Right lobe of liver (tissue), 6 donors: Measurements from ENCODE around the gene C10orf105. TPM values are rescaled to one million over a fixed set of nuclear protein-coding genes. Genes with fewer than 3 reads are reported as not detected.

Source experiments
- ATAC-seq, 4 donors: fragments of 200-7000 bp; cut with Tn5 transposase; one replicate each; pipeline ENCODE4 v1.9.1; 2020; ENCODE audit warnings: mild to moderate bottlenecking in 4 of 4, moderate library complexity in 4 of 4
- DNase-seq, 3 donors: peaks; one replicate each; pipeline ENCODE4 v3.0.0-alpha.2; 2020
- H3K27ac ChIP-seq, 3 donors: fragments of 200-600 bp; one replicate each; pipeline ENCODE4 v1.8.0; 2022
- H3K27me3 ChIP-seq, 2 donors: fragments of 200-600 bp; one replicate each; pipeline ENCODE4 v1.8.0; 2022
- H3K36me3 ChIP-seq, 4 donors: fragments of 200-600 bp; sonication (generic) in 1 of 4; one replicate each; pipeline versions ENCODE4 v1.5.1 to v1.8.0; 2017 to 2022; ENCODE audit warnings: control low read depth in 1 of 4
- H3K4me1 ChIP-seq, 4 donors: fragments of 200-600 bp; sonication (generic) in 1 of 4; one replicate each; pipeline versions ENCODE4 v1.5.1 to v1.8.0; 2017 to 2022; ENCODE audit warnings: control low read depth in 1 of 4
- H3K4me3 ChIP-seq, 3 donors: fragments of 200-600 bp; one replicate each; pipeline ENCODE4 v1.8.0; 2022
- H3K9me3 ChIP-seq, 4 donors: fragments of 200-600 bp; sonication (generic) in 1 of 4; one replicate each; pipeline versions ENCODE4 v1.5.1 to v1.8.0; 2017 to 2022; ENCODE audit warnings: control low read depth in 1 of 4
- POLR2A ChIP-seq: fragments of 450-650 bp; IDR thresholded peaks from one replicate; pipeline ENCODE4 v1.6.1; 2017; ENCODE audit warnings: antibody characterized with exemption, mild to moderate bottlenecking
- WGBS: methylation state at CpG from one replicate; pipeline ENCODE4 v1.1.6; 2018; ENCODE audit warnings: low coverage, low lambda C conversion rate; ENCODE audit not compliant: insufficient coverage; ENCODE audit errors: missing lambda C conversion rate; 5-methylcytosine and 5-hydroxymethylcytosine counted together
- intact Hi-C, 2 donors: fragments of 100-400 bp; cut with DNase I; formaldehyde crosslinking; loops; one replicate each; pipeline versions ENCODE4 v1.11.2 to v1.14.1; 2022
- total RNA-seq, 6 experiments: library from RNA; depleted of rRNA in 2 of 6; stranded (reverse); fragments of >200 nt in 2 of 6; fragmentation: NEBNext Ultra II Directional in 3 of 6; extraction: Animal tissue kit (Norgen Biotek cat#: 25700) in 3 of 6; gene quantifications; one replicate each; pipeline versions ENCODE4 v1.1.0 to v1.2.4, GENCODE V29; 2016 to 2023
- TF ChIP-seq, protein P1 (sequence below), 4 donors: fragments of 200-600 bp in 3 of 4; fragments of 450-650 bp in 1 of 4; IDR thresholded peaks; one replicate each; pipeline versions ENCODE4 v1.5.1 to v1.8.0; 2016 to 2022; ENCODE audit warnings: antibody characterized with exemption in 4 of 4, mild to moderate bottlenecking in 2 of 4
- donor health status: DM: no; HTN: yes; CAD: no.
- donor health status: DM: no; HTN: no; CAD: no.
- donor health status: DM: no; HTN: no; CAD: no.
- donor health status: DM: no; HTN: yes; CAD: no.
- donor health status: DM: no; HTN: yes; CAD: no.

The C10orf105 gene
- total RNA-seq, 6 experiments from 2014 or later: 0.05 TPM; not detected in 5

DNA sequence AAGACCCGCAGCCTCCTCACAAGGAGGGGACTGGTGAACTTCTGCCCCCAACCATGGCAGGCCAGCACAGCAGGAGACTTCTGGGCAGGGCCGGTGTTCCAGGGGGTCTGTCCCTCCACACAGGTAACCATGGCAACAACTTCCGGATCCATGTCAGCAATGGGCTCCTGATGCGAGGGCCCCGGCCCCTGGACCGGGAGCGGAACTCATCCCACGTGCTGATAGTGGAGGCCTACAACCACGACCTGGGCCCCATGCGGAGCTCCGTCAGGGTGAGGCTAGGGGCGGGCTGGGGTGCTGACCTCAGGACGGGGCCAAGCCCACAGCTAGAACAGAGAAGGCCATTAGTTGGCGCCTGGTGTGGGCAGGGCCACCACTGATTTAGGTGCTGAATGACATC is 5.7 kb upstream of the C10orf105 start:
- WGBS: 83% methylated on average over 1 of the region's 14 CpGs
- Histone ChIP-seq H3K27me3 (no peaks in the 10 kb centered on the region), H3K4me3 (no peak overlapping the region), H3K27ac (no peak overlapping the region), H3K4me1 (peaks cover 0 to 6% (median 0%) of the 10 kb centered on the region in 4 donors), H3K36me3 (no peaks in the 10 kb centered on the region), H3K9me3 (no peaks in the 10 kb centered on the region)
- ATAC-seq: no peak
- TF ChIP-seq, protein P1, sequence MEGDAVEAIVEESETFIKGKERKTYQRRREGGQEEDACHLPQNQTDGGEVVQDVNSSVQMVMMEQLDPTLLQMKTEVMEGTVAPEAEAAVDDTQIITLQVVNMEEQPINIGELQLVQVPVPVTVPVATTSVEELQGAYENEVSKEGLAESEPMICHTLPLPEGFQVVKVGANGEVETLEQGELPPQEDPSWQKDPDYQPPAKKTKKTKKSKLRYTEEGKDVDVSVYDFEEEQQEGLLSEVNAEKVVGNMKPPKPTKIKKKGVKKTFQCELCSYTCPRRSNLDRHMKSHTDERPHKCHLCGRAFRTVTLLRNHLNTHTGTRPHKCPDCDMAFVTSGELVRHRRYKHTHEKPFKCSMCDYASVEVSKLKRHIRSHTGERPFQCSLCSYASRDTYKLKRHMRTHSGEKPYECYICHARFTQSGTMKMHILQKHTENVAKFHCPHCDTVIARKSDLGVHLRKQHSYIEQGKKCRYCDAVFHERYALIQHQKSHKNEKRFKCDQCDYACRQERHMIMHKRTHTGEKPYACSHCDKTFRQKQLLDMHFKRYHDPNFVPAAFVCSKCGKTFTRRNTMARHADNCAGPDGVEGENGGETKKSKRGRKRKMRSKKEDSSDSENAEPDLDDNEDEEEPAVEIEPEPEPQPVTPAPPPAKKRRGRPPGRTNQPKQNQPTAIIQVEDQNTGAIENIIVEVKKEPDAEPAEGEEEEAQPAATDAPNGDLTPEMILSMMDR (IDR thresholded peaks at IDR 0.05): no peak
- no peak for TF ChIP-seq POLR2A
- DNase-seq: peak in 1 of 3 donors; percentile 52
- intact Hi-C loops: no loop called here

DNA sequence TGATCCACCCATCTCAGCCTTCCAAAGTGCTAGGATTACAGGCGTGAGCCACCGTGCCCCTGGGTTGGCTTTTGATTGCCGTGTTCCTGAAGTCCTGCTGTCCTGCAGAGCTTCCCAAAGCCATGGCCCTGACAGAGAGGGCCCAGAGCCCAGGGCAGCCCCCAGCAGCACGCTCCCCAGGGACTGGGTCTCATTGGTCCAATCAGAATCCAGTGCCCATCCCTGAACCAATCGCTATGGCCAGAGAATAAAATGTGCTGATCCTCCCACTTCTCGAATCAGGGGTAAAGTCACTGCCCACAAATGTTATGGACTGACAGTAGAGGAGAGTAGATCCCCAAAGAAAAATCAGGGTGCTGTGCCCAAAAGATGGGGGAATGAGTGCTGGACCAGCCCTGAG is 5.0 kb upstream of the C10orf105 start:
- intact Hi-C loops: no loop called here
- no peaks in the 10 kb centered on the region for H3K36me3 ChIP-seq
- H3K27ac ChIP-seq: no peak overlapping the region
- peaks cover 0 to 6% (median 0%) of the 10 kb centered on the region in 4 donors for H3K4me1 ChIP-seq
- H3K27me3 ChIP-seq: no peaks in the 10 kb centered on the region
- TF ChIP-seq, protein P1 (IDR thresholded peaks at IDR 0.05): no peak
- TF ChIP-seq POLR2A: no peak
- H3K4me3 ChIP-seq: no peak overlapping the region
- no peaks in the 10 kb centered on the region for H3K9me3 ChIP-seq
- ATAC-seq: no peak
- no peak for DNase-seq
- no CpG with 5 or more reads among the region's 6 CpGs for WGBS

DNA sequence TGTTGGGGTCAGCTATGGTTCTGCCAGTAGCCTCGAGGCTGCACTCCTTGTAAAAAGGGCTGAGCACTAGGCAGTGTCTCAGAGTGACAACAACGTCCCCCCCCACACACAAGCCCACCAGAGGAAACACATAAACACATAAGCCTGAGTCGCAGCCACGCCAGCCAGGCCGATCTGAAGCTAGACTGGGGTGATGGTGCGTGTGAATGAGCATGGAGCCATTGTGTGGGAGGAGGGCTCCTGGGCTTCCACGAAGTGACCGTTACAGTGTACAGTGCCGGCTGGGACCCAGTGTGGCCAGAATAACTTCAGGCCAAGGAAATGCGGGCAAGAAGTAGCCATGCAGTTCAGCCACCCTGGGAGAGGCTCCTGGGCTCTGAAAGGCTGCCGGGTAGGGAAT is 3.7 kb upstream of the C10orf105 start:
- Histone ChIP-seq H3K4me1 (peaks cover 0 to 6% (median 0%) of the 10 kb centered on the region in 4 donors), H3K27me3 (no peaks in the 10 kb centered on the region), H3K9me3 (no peaks in the 10 kb centered on the region), H3K36me3 (no peaks in the 10 kb centered on the region), H3K4me3 (no peak overlapping the region), H3K27ac (no peak overlapping the region)
- intact Hi-C loops: no loop called here
- ATAC-seq (no peak), DNase-seq (no peak)
- TF ChIP-seq, protein P1 (IDR thresholded peaks at IDR 0.05): no peak
- no peak for TF ChIP-seq POLR2A
- WGBS: 63% methylated on average over 4 of the region's 11 CpGs

DNA sequence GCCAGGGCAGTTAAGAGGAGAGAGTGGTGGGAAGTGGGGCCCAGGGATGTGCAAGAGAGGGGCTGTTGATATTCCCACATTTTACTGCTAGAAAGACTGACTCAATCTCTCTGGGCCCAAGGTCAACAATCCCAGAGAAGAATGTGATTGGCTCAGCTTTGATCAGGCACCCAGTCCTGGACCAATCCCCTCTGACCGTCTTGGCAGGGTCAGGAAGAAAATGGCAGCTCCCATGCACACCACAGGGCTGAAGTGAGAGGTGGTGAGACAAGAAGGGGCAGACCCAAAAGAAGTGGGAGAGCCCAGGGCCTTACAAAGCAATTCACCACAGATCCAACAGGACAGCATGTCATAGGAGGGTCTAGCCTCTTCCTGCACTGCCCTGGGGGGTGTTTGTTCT is 3.3 kb upstream of the C10orf105 start:
- ATAC-seq: no peak
- no peak overlapping the region for H3K4me3 ChIP-seq
- no peaks in the 10 kb centered on the region for H3K27me3 ChIP-seq
- H3K4me1 ChIP-seq: peaks cover 0 to 6% (median 0%) of the 10 kb centered on the region in 4 donors
- DNase-seq: no peak
- WGBS: 83% methylated on average over 1 of the region's 1 CpG
- intact Hi-C loops: no loop called here
- no peak overlapping the region for H3K27ac ChIP-seq
- H3K9me3 ChIP-seq: no peaks in the 10 kb centered on the region
- no peaks in the 10 kb centered on the region for H3K36me3 ChIP-seq
- no peak for TF ChIP-seq POLR2A
- TF ChIP-seq, protein P1 (IDR thresholded peaks at IDR 0.05): no peak

DNA sequence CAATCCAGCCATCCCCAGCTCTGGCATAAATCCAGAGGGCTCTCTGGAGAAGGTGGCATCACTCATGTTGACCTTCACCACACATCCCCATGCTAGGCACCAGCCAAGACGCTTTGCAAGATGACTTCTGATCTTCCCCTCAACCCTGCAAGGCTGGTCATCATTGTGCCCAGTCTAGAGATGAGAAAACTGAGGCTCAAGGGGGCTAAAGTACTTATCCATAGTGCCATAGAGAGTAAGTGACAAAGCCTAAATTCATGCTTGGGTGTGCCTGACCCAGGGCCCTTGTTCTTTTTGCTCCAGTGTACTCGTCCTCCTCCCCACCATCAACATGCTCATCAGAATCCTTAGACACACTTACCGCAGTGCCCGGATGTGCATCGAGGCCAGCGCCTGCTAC is 1.7 kb upstream of the C10orf105 start:
- WGBS: 83% methylated on average over 6 of the region's 6 CpGs
- no peaks in the 10 kb centered on the region for H3K9me3 ChIP-seq
- intact Hi-C loops: no loop called here
- no peaks in the 10 kb centered on the region for H3K4me1 ChIP-seq
- no peak overlapping the region for H3K4me3 ChIP-seq
- no peak overlapping the region for H3K27ac ChIP-seq
- no peaks in the 10 kb centered on the region for H3K36me3 ChIP-seq
- TF ChIP-seq, protein P1 (IDR thresholded peaks at IDR 0.05): no peak
- no peak for TF ChIP-seq POLR2A
- H3K27me3 ChIP-seq: no peaks in the 10 kb centered on the region
- no peak for DNase-seq
- ATAC-seq: no peak
